DND-41 (cell line): ENCODE measurements around the gene FGFR2.

Experiments
- CTCF ChIP-seq: IDR thresholded peaks from 2 replicates; pipeline ENCODE4 v1.5.1; 2012; ENCODE audit warnings: borderline replicate concordance, low read length, moderate library complexity, mild to moderate bottlenecking; ENCODE audit not compliant: poor library complexity, severe bottlenecking; ENCODE audit errors: extremely low read depth
- EZH2 ChIP-seq: IDR thresholded peaks from 3 replicates; pipeline ENCODE4 v1.6.1; 2012; ENCODE audit warnings: borderline replicate concordance, low read depth, mild to moderate bottlenecking, moderate library complexity, low read length, inconsistent platforms; ENCODE audit not compliant: severe bottlenecking

- TF ChIP-seq CTCF (no peak), EZH2 (no peak)
Measured at GRCh38 chr10:121462281-121462680, 136.0 kb downstream of the FGFR2 start.
